ENCODE data around the gene CSTPP1.

Gene CSTPP1

DNA sequence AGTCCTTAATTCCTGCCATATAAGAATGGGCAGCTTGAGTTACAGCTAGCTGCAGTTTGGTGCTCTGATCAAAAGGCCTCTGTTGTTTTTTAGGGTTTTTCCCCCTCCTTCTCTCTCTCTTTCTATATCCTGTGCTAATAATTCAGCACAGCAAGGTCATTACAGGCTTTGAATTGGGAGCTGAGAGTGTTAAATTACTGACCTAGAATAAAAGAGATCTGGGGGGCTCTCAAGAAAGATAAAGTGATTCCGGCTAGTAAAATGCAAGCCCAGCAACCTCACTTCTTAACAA, 84.9 kb downstream of the CSTPP1 start:
- Histone ChIP-seq H3K79me2 (ENCODE audit: insufficient read depth, low read depth) (no peaks in the 10 kb centered on the region), H3K4me2 (peak overlapping the region; percentile 58), H3K4me1 (ENCODE audit: low read depth, poor library complexity, severe bottlenecking) (peaks cover 52% of the 10 kb centered on the region), H2AFZ (ENCODE audit: low read depth) (no peak overlapping the region), H3K27ac (peak overlapping the region; percentile 51), H3K27me3 (ENCODE audit: insufficient read depth, low read depth) (no peaks in the 10 kb centered on the region), H3K36me3 (ENCODE audit: insufficient read depth) (no peaks in the 10 kb centered on the region), H4K20me1 (ENCODE audit: insufficient read depth) (no peaks in the 10 kb centered on the region), H3K9ac (no peak overlapping the region), H3K4me3 (IDR thresholded peaks at IDR 0.05; ENCODE audit: insufficient read depth, low read depth, low read length) (no peak overlapping the region)
- TF ChIP-seq, protein P1, sequence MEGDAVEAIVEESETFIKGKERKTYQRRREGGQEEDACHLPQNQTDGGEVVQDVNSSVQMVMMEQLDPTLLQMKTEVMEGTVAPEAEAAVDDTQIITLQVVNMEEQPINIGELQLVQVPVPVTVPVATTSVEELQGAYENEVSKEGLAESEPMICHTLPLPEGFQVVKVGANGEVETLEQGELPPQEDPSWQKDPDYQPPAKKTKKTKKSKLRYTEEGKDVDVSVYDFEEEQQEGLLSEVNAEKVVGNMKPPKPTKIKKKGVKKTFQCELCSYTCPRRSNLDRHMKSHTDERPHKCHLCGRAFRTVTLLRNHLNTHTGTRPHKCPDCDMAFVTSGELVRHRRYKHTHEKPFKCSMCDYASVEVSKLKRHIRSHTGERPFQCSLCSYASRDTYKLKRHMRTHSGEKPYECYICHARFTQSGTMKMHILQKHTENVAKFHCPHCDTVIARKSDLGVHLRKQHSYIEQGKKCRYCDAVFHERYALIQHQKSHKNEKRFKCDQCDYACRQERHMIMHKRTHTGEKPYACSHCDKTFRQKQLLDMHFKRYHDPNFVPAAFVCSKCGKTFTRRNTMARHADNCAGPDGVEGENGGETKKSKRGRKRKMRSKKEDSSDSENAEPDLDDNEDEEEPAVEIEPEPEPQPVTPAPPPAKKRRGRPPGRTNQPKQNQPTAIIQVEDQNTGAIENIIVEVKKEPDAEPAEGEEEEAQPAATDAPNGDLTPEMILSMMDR (conservative IDR thresholded peaks at IDR 0.05; ENCODE audit: low read depth, low read length), result no peak

DNA sequence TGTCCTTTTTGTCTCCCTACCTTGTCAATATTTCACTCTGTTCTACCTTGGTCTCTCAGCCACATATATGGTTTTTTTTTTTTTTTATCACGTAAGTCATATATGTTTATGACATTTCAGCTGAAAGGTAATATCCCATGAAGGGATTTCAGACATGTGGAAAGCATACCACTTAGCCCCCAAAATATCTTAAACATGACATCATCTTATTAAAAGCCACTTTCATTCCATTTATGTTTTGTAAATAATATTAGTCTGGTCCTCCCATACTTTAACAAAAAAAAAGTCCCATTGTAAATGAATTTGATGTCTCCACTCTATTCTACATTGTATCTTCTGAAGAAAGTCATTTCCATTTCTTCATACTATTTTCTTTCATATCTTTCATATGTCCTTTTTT, 85.4 kb downstream of the CSTPP1 start:
- peaks cover 52% of the 10 kb centered on the region for H3K4me1 ChIP-seq (ENCODE audit: low read depth, poor library complexity, severe bottlenecking)
- H4K20me1 ChIP-seq (ENCODE audit: insufficient read depth), result no peaks in the 10 kb centered on the region
- H3K9ac ChIP-seq, result no peak overlapping the region
- no peaks in the 10 kb centered on the region for H3K79me2 ChIP-seq (ENCODE audit: insufficient read depth, low read depth)
- no peaks in the 10 kb centered on the region for H3K27me3 ChIP-seq (ENCODE audit: insufficient read depth, low read depth)
- H3K4me2 ChIP-seq, result peak overlapping the region; percentile 58; the same call in 1 of the 2 replicates
- peak overlapping the region; percentile 51; the same call in 1 of the 2 replicates for H3K27ac ChIP-seq
- no peak overlapping the region for H3K4me3 ChIP-seq (IDR thresholded peaks at IDR 0.05; ENCODE audit: insufficient read depth, low read depth, low read length)
- TF ChIP-seq, protein P1 (conservative IDR thresholded peaks at IDR 0.05; ENCODE audit: low read depth, low read length), result no peak
- no peaks in the 10 kb centered on the region for H3K36me3 ChIP-seq (ENCODE audit: insufficient read depth)
- no peak overlapping the region for H2AFZ ChIP-seq (ENCODE audit: low read depth)

DNA sequence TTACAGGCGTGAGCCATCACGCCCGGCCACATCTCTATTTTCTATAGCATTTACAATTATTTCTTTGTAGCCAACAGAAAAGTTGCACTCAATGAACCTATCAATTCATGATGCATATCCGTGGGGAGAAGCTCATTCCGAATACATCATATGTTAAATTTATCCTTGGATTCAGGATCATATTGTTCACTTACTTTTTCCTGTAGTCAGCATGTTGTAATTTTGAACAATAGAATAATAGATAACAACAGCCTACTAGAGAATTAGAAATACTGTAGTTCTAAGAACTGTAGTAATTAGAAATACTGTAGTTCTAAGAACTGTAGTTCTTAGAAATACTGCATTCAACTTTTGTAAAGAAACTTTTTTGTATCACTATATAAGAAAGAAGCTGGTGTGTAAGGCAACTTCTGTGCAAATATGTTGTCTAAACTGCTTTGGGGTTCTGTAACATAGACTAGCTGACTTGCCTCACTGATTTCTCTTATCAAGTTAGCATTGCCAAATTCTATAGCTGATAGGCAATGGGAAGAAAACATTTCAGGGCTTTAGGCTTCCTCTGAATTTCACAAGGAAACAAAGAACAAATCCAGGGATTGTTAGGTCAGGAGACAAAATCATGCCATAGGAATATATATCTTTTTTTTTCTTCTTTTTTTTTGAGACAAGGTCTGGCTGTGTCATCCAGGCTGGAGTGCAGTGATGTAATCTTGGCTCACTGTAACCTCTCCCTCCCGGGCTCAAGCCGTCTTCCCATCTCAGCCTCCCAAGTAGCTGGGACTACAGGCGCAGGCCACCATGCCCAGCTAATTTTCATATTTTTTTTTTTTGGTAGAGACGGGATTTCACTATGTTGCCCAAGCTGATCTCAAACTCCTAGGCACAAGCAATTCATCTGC, 91.9 kb downstream of the CSTPP1 start:
- no peaks in the 10 kb centered on the region for H3K36me3 ChIP-seq (ENCODE audit: insufficient read depth)
- H3K27me3 ChIP-seq (ENCODE audit: insufficient read depth, low read depth), result no peaks in the 10 kb centered on the region
- TF ChIP-seq, protein P1 (conservative IDR thresholded peaks at IDR 0.05; ENCODE audit: low read depth, low read length), result no peak
- no peak overlapping the region for H3K4me3 ChIP-seq (IDR thresholded peaks at IDR 0.05; ENCODE audit: insufficient read depth, low read depth, low read length)
- no peaks in the 10 kb centered on the region for H4K20me1 ChIP-seq (ENCODE audit: insufficient read depth)
- no peaks in the 10 kb centered on the region for H3K79me2 ChIP-seq (ENCODE audit: insufficient read depth, low read depth)
- H3K4me2 ChIP-seq, result no peak overlapping the region
- no peak overlapping the region for H3K27ac ChIP-seq
- H3K4me1 ChIP-seq (ENCODE audit: low read depth, poor library complexity, severe bottlenecking), result no peaks in the 10 kb centered on the region
- no peak overlapping the region for H3K9ac ChIP-seq
- no peak overlapping the region for H2AFZ ChIP-seq (ENCODE audit: low read depth)

DNA sequence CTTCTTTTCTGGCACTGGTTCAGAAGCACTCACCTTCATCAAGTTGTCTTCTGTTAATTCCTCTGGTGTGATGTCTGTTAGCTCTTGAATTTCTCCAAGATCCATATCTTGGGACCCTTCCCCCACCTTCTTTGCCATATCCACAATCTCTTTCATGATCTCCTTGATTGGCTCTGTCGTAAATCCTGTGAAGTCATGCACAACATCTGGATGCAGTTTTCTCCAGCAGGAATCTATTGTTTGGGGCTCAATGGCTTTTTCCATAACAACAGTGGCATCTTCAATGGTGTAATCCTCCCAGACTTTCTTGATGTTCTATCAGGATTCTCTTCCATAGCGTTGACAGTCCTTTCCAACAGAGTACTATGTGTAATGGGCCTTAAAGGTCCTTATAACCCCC, 96.9 kb downstream of the CSTPP1 start:
- H3K27me3 ChIP-seq (ENCODE audit: insufficient read depth, low read depth), result no peaks in the 10 kb centered on the region
- H3K4me2 ChIP-seq, result no peak overlapping the region
- TF ChIP-seq, protein P1 (conservative IDR thresholded peaks at IDR 0.05; ENCODE audit: low read depth, low read length), result no peak
- H3K27ac ChIP-seq, result no peak overlapping the region
- no peak overlapping the region for H3K9ac ChIP-seq
- H3K4me1 ChIP-seq (ENCODE audit: low read depth, poor library complexity, severe bottlenecking), result no peaks in the 10 kb centered on the region
- H3K4me3 ChIP-seq (IDR thresholded peaks at IDR 0.05; ENCODE audit: insufficient read depth, low read depth, low read length), result no peak overlapping the region
- H2AFZ ChIP-seq (ENCODE audit: low read depth), result no peak overlapping the region
- no peaks in the 10 kb centered on the region for H4K20me1 ChIP-seq (ENCODE audit: insufficient read depth)
- no peaks in the 10 kb centered on the region for H3K79me2 ChIP-seq (ENCODE audit: insufficient read depth, low read depth)
- H3K36me3 ChIP-seq (ENCODE audit: insufficient read depth), result no peaks in the 10 kb centered on the region

Measured in KMS-11 (cell line).